Caco-2 (cell line): ENCODE results near the gene OR5K3. TPM values are rescaled to one million over a fixed set of nuclear protein-coding genes. Genes with fewer than 3 reads are reported as not detected.
A peak's percentile ranks its signal among the peaks of the same experiment; 100 is the strongest.

ENCODE experiments used
- BruUV-seq: library from RNA; stranded (reverse); fragments of 400-500 nt; replicated peaks from 2 replicates; lab custom pipeline; 2021; lab: Mats Ljungman, UMichigan
- CTCF ChIA-PET: fragments of 300-600 bp; sonication (Branson Sonifier 250); formaldehyde crosslinking; loops from one replicate; lab custom pipeline; 2022; ENCODE audit warnings: antibody characterized with exemption; lab: Charles Lee
- POLR2A ChIA-PET: fragments of 300-600 bp; sonication (Branson Sonifier 250); formaldehyde crosslinking; loops from one replicate; lab custom pipeline; 2022; ENCODE audit warnings: antibody characterized with exemption; lab: Charles Lee
- DNase-seq, 2 experiments: peaks; one replicate each; pipeline versions ENCODE4 v3.0.0 to v3.0.0-alpha.2; 2020 to 2022
- H3K27me3 ChIP-seq: replicated peaks from 2 replicates; pipeline ENCODE4 v1.6.0; 2011; ENCODE audit warnings: low read length; ENCODE audit not compliant: control insufficient read depth, insufficient read depth
- H3K36me3 ChIP-seq: 2 replicates; pipeline ENCODE4 v1.5.1; 2011; ENCODE audit warnings: low read length; ENCODE audit not compliant: control insufficient read depth, insufficient read depth
- H3K4me1 ChIP-seq: fragments of 250-450 bp; sonication (Bioruptor Pico); 2 replicates; pipeline ENCODE4 v1.5.1; 2020; ENCODE audit warnings: mild to moderate bottlenecking
- H3K4me3 ChIP-seq: 2 replicates; pipeline ENCODE4 v1.5.1; 2011; ENCODE audit warnings: low read depth, mild to moderate bottlenecking, control low read depth, low read length
- H3K9me3 ChIP-seq: fragments of 250-450 bp; sonication (Bioruptor Pico); 2 replicates; pipeline ENCODE4 v1.5.1; 2020; ENCODE audit warnings: mild to moderate bottlenecking, moderate library complexity
- H3K27ac Mint-ChIP-seq: one replicate; pipeline ENCODE4 v1.8.0; 2022; ENCODE audit warnings: mixed read lengths; ENCODE audit not compliant: unreplicated experiment
- H3K27me3 Mint-ChIP-seq: one replicate; pipeline ENCODE4 v1.8.0; 2022; ENCODE audit warnings: mixed read lengths; ENCODE audit not compliant: insufficient read depth, unreplicated experiment
- H3K36me3 Mint-ChIP-seq: one replicate; pipeline ENCODE4 v1.8.0; 2022; ENCODE audit warnings: mild to moderate bottlenecking, mixed read lengths; ENCODE audit not compliant: insufficient read depth, unreplicated experiment
- H3K4me1 Mint-ChIP-seq: one replicate; pipeline ENCODE4 v1.8.0; 2022; ENCODE audit warnings: low read depth, mixed read lengths; ENCODE audit not compliant: unreplicated experiment
- H3K4me3 Mint-ChIP-seq: one replicate; pipeline ENCODE4 v1.8.0; 2022; ENCODE audit warnings: mild to moderate bottlenecking, moderate library complexity, mixed read lengths; ENCODE audit not compliant: unreplicated experiment
- H3K9me3 Mint-ChIP-seq: one replicate; pipeline ENCODE4 v1.8.0; 2022; ENCODE audit warnings: mixed read lengths; ENCODE audit not compliant: unreplicated experiment
- intact Hi-C: fragments of 100-400 bp; cut with micrococcal nuclease; formaldehyde crosslinking; loops from one replicate; pipeline ENCODE4 v1.10.0; 2022; ENCODE audit not compliant: unreplicated experiment
- total RNA-seq: library from RNA; stranded (reverse); gene quantifications from 2 replicates; pipeline ENCODE4 v1.2.3, GENCODE V29; 2022
- TF ChIP-seq, protein P1 (sequence below), 2 experiments: fragments of 200-600 bp in 1 of 2; IDR thresholded peaks; 1 replicate in 1 of 2; 2 replicates in 1 of 2; pipeline versions ENCODE4 v1.5.1 to v1.8.0; 2011 to 2022; ENCODE audit warnings: antibody characterized with exemption in 1 of 2, control low read depth in 1 of 2, inconsistent platforms in 1 of 2, low read depth in 1 of 2, low read length in 1 of 2, mild to moderate bottlenecking in 1 of 2, moderate library complexity in 1 of 2; ENCODE audit not compliant: insufficient read depth in 1 of 2, severe bottlenecking in 1 of 2, unreplicated experiment in 1 of 2

Gene OR5K3
- total RNA-seq, 1 experiment from 2014 or later, result not detected

DNA sequence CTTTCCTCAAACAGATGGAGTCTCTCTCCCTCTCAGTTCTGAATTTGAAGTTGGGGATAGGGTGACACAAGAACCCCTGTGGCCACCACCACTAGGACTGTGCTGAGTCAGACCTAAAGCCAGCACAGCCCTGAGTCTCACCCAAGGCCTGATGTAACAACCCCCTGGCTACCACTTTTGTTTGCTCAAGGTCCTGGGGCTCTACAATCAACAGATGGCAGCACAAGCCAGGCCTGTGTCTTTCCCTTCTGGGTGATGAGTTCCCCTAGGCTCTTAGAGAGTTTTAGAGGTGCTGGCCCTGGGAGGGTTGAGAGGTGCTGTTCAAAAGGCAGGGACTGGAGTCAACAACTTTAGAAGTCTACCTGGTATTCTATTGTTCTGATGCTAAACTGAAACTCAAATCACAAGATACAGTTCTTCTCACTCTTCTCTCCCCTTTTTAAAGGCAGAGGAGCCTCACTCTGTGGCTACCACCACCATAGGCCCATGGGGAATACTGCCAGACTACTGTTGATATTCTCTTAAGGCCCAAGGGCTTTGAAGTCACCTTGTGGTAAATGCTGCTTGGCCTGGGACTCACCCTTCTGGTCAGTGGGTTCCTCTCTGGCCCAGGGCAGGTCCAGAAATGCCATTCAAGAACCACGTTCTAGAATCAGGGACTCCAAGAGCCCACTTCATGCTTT, 30.3 kb upstream of the OR5K3 start:
- BruUV-seq, result no TSS peak
- H3K27ac Mint-ChIP-seq, result no peak overlapping the region

DNA sequence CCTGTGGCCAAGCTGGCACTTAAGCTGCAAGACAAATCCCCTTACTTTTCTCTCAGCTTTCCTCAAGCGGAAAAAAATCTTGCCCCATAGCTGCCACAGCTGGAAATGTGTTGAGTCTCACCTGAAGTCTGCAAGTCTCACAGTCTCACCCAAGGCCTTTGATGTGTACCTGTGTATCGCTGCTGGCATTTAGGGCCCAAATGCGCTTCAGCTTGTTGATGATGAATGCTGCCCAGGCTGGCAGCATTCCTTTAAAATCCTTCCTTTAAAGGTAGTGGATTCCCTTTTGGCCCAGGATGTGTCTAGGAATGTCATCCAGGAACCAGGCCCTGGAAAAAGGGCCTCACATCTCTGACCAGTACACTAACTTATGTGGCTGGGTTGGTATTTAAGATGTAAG, 29.8 kb upstream of the OR5K3 start:
- Mint-ChIP-seq H3K4me1 (no peaks in the 10 kb centered on the region), H3K27ac (no peak overlapping the region), H3K27me3 (peaks cover 9% of the 10 kb centered on the region), H3K36me3 (no peaks in the 10 kb centered on the region), H3K4me3 (no peak overlapping the region), H3K9me3 (peaks cover 15% of the 10 kb centered on the region)
- no peaks in the 10 kb centered on the region for H3K4me1 ChIP-seq
- POLR2A ChIA-PET, result no interaction called here
- TF ChIP-seq, protein P1, sequence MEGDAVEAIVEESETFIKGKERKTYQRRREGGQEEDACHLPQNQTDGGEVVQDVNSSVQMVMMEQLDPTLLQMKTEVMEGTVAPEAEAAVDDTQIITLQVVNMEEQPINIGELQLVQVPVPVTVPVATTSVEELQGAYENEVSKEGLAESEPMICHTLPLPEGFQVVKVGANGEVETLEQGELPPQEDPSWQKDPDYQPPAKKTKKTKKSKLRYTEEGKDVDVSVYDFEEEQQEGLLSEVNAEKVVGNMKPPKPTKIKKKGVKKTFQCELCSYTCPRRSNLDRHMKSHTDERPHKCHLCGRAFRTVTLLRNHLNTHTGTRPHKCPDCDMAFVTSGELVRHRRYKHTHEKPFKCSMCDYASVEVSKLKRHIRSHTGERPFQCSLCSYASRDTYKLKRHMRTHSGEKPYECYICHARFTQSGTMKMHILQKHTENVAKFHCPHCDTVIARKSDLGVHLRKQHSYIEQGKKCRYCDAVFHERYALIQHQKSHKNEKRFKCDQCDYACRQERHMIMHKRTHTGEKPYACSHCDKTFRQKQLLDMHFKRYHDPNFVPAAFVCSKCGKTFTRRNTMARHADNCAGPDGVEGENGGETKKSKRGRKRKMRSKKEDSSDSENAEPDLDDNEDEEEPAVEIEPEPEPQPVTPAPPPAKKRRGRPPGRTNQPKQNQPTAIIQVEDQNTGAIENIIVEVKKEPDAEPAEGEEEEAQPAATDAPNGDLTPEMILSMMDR (IDR thresholded peaks at IDR 0.05; ENCODE audit: insufficient read depth in 1 of 2, low read depth in 1 of 2, low read length in 1 of 2, severe bottlenecking in 1 of 2, unreplicated experiment in 1 of 2), result no peak
- DNase-seq, result no peak
- H3K9me3 ChIP-seq, result peaks cover 8% of the 10 kb centered on the region
- no peaks in the 10 kb centered on the region for H3K27me3 ChIP-seq
- BruUV-seq, result no TSS peak
- intact Hi-C loops, result loop anchor here (1.0 kb wide), 1 partner anchor 213 kb away; no protein-coding TSS in a partner anchor
- CTCF ChIA-PET, result no interaction called here
- H3K4me3 ChIP-seq, result no peak overlapping the region
- no peaks in the 10 kb centered on the region for H3K36me3 ChIP-seq

More for the DNA sequence above, 30.3 kb upstream of the OR5K3 start:
- Histone ChIP-seq H3K4me3 (no peak overlapping the region), H3K9me3 (peaks cover 8% of the 10 kb centered on the region), H3K36me3 (no peaks in the 10 kb centered on the region), H3K27me3 (no peaks in the 10 kb centered on the region), H3K4me1 (no peaks in the 10 kb centered on the region)
- H3K27me3 Mint-ChIP-seq, result peaks cover 9% of the 10 kb centered on the region
- H3K4me1 Mint-ChIP-seq, result no peaks in the 10 kb centered on the region
- peak in 1 of 2 experiments; percentile 31 for DNase-seq
- ChIA-PET CTCF (no interaction called here), POLR2A (no interaction called here)
- no peaks in the 10 kb centered on the region for H3K36me3 Mint-ChIP-seq
- H3K9me3 Mint-ChIP-seq, result peaks cover 15% of the 10 kb centered on the region
- TF ChIP-seq, protein P1 (IDR thresholded peaks at IDR 0.05; ENCODE audit: insufficient read depth in 1 of 2, low read depth in 1 of 2, low read length in 1 of 2, severe bottlenecking in 1 of 2, unreplicated experiment in 1 of 2), result peak in 1 of 2 experiments; percentile 43
- H3K4me3 Mint-ChIP-seq, result no peak overlapping the region
- intact Hi-C loops, result loop anchor here (1.0 kb wide), 1 partner anchor 213 kb away; no protein-coding TSS in a partner anchor

DNA sequence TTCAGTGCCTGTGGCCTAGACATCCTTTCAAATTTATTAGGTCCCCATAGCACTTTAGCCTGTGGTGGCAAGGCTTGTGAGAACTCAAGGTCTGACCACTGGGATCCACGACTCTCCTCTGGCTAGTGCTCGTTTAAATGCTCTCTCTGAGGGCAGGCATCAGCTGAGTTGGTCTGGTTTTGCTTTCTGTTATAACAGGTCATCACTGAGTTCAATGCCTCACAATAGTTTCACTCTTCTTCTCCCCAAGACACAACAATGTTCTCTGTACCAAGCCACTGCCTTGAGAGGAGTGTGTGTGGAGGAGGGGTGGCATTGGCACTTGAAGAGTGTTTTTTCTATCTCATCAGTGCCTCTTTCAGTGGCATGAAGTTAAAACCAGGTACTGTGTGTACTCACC, 29.2 kb upstream of the OR5K3 start:
- no peaks in the 10 kb centered on the region for H3K27me3 ChIP-seq
- no peaks in the 10 kb centered on the region for H3K36me3 ChIP-seq
- H3K27ac Mint-ChIP-seq, result no peak overlapping the region
- BruUV-seq, result no TSS peak
- no peaks in the 10 kb centered on the region for H3K36me3 Mint-ChIP-seq
- peaks cover 15% of the 10 kb centered on the region for H3K9me3 Mint-ChIP-seq
- peaks cover 9% of the 10 kb centered on the region for H3K27me3 Mint-ChIP-seq
- TF ChIP-seq, protein P1 (IDR thresholded peaks at IDR 0.05; ENCODE audit: insufficient read depth in 1 of 2, low read depth in 1 of 2, low read length in 1 of 2, severe bottlenecking in 1 of 2, unreplicated experiment in 1 of 2), result no peak
- H3K4me3 Mint-ChIP-seq, result no peak overlapping the region
- H3K4me3 ChIP-seq, result no peak overlapping the region
- H3K9me3 ChIP-seq, result peaks cover 8% of the 10 kb centered on the region
- ChIA-PET POLR2A (no interaction called here), CTCF (no interaction called here)
- no peaks in the 10 kb centered on the region for H3K4me1 Mint-ChIP-seq
- DNase-seq, result no peak
- no peaks in the 10 kb centered on the region for H3K4me1 ChIP-seq
- intact Hi-C loops, result no loop called here
